Bronchial epithelial cell (primary cell): ENCODE data around the gene TMEM175. TPM values are rescaled to one million over a fixed set of nuclear protein-coding genes. Genes with fewer than 3 reads are reported as not detected.

Experiments used
- DNase-seq: peaks from one replicate; pipeline ENCODE4 v3.0.0-alpha.2; 2010; ENCODE audit warnings: low read depth
- FAIRE-seq: peaks from 2 replicates; lab custom pipeline; 2011; peaks lifted over from hg19 to GRCh38; lab: Jason Lieb, UNC
- H3K27me3 ChIP-seq: 2 replicates; pipeline ENCODE4 v1.5.1; 2011; ENCODE audit warnings: low read length; ENCODE audit not compliant: control insufficient read depth, insufficient read depth
- H3K36me3 ChIP-seq: 2 replicates; pipeline ENCODE4 v1.5.1; 2011; ENCODE audit warnings: low read length; ENCODE audit not compliant: control insufficient read depth, insufficient read depth
- H3K4me3 ChIP-seq: 2 replicates; pipeline ENCODE4 v1.5.1; 2011; ENCODE audit warnings: mild to moderate bottlenecking, low read depth, low read length, control low read depth
- total RNA-seq: library from RNA; depleted of rRNA; stranded (reverse); fragments of >200 nt; gene quantifications from 2 replicates; pipeline ENCODE4 v1.2.1, GENCODE V29; 2014
- TF ChIP-seq, protein P1 (sequence below): IDR thresholded peaks from 2 replicates; pipeline ENCODE4 v1.5.1; 2011; ENCODE audit warnings: mild to moderate bottlenecking, moderate library complexity, low read length, control low read depth, inconsistent platforms; ENCODE audit not compliant: insufficient read depth, severe bottlenecking

Gene TMEM175
- total RNA-seq, 1 donor from 2014 or later: 3.4 TPM

DNA sequence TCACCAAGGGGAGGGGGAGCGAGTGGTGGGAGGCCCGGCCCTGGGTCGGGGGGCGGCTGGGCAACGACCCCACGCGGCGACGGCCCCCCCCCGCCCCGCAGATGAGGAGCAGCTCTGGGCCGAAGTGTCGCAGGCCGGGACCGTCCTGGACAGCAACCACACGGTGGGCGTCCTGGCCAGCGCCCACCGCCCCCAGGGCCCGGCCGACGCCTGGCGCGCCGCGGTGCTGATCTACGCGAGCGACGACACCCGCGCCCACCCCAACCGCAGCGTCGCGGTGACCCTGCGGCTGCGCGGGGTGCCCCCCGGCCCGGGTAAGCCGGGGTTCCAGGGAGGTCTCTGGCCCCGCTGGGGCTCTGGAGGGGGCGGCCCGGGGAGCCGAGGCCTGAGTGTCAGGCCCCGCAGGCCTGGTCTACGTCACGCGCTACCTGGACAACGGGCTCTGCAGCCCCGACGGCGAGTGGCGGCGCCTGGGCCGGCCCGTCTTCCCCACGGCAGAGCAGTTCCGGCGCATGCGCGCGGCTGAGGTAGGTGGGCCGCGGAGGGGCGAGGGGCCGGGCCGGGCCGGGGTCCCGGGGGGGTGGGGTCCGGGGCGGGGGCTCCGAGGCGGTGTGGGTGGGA, 70.5 kb downstream of the TMEM175 start:
- TF ChIP-seq, protein P1, sequence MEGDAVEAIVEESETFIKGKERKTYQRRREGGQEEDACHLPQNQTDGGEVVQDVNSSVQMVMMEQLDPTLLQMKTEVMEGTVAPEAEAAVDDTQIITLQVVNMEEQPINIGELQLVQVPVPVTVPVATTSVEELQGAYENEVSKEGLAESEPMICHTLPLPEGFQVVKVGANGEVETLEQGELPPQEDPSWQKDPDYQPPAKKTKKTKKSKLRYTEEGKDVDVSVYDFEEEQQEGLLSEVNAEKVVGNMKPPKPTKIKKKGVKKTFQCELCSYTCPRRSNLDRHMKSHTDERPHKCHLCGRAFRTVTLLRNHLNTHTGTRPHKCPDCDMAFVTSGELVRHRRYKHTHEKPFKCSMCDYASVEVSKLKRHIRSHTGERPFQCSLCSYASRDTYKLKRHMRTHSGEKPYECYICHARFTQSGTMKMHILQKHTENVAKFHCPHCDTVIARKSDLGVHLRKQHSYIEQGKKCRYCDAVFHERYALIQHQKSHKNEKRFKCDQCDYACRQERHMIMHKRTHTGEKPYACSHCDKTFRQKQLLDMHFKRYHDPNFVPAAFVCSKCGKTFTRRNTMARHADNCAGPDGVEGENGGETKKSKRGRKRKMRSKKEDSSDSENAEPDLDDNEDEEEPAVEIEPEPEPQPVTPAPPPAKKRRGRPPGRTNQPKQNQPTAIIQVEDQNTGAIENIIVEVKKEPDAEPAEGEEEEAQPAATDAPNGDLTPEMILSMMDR: no peak
- Histone ChIP-seq H3K4me3 (no peak overlapping the region), H3K36me3 (no peaks in the 10 kb centered on the region), H3K27me3 (peaks cover 50% of the 10 kb centered on the region)
- no peak for FAIRE-seq
- no peak for DNase-seq

DNA sequence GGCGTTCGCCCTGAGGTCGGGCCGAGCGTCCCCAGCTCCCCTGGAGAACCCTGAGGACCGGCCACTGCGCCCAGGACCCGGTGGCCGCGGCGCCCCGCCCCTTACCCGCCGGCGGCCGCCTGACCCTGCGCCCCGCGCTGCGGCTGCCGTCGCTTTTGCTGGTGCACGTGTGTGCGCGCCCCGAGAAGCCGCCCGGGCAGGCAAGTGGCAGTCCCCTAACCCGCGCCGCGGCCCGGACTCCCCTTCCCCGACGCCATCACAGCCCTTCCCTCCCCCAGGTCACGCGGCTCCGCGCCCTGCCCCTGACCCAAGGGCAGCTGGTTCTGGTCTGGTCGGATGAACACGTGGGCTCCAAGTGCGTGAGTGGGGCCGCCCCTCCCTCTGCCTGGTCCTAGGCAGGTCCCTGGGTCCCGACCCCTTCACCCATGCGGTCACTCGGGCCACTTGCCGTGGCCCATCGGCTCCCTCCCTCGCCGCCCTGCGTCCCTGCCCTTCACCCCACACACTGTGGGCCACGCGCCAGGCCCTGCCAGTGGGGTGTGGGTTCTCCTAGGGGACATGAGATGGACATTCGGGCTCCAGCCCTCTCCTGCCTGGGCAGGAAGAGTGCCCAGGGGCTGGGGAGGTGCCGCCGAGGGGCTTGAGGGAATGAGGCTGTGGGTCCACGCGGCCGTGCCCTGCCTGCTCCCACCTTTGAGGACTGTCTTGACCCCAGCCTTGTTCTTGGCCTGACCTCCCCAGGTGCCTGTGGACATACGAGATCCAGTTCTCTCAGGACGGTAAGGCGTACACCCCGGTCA, 71.2 kb downstream of the TMEM175 start:
- Histone ChIP-seq H3K27me3 (peaks cover 45% of the 10 kb centered on the region), H3K36me3 (no peaks in the 10 kb centered on the region), H3K4me3 (no peak overlapping the region)
- DNase-seq: no peak
- FAIRE-seq: no peak
- TF ChIP-seq, protein P1: no peak

DNA sequence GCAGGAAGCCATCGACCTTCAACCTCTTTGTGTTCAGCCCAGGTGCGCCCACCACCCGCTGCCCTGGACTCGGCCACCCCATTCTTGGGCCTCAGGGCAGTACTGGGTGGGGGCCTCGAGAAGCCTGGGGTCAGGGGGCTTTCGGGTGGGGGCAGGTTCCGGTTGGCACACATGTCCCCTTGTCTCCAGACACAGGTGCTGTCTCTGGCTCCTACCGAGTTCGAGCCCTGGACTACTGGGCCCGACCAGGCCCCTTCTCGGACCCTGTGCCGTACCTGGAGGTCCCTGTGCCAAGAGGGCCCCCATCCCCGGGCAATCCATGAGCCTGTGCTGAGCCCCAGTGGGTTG, 71.8 kb downstream of the TMEM175 start:
- no peak for FAIRE-seq
- Histone ChIP-seq H3K27me3 (peaks cover 48% of the 10 kb centered on the region), H3K36me3 (no peaks in the 10 kb centered on the region), H3K4me3 (no peak overlapping the region)
- TF ChIP-seq, protein P1: no peak
- no peak for DNase-seq

DNA sequence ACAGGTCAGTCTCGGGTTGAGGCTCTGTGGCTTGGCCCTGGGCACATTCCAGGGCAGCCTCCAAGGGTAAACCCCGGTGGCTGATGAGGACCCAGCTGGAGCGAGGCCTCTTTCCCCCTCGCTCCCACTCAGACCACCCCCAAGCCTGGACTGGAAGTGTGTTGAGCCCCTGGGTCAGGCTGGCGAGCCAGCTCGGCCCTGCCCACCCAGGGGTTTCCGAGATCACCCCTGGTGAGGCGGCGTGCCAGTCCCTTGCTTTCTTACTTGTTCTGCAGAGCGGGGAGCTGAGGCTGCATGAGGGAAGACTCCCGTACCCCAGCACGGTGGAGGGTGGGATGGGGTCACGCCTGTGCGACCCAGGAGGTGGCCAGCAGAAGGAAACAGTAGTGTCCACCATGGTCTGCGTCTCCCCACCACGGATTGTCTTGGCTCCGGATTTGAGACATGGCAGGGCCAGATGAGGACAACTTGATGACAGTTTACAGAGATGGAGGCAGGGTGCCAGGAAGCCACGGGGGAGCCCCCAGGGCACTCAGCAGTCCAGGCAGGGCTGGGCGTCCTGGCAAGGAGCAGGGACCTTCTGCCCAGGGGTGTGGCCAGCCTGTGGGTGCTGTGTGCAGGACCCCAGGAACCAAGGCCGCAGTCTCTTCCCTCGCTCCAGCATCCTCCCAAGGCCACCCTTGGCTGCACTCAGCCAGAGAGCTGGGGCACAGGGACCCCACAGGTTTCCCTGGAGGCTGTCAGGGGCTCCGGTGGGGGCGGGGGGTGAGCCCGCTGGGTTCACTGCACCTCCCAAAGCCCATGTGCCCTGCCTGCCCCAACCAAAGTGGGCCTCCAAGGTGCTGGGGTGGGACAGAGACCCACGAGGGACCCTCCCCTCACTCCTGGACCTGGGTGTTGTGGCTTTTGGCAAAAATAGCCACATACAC, 72.6 kb downstream of the TMEM175 start:
- Histone ChIP-seq H3K36me3 (no peaks in the 10 kb centered on the region), H3K27me3 (peaks cover 46% of the 10 kb centered on the region), H3K4me3 (no peak overlapping the region)
- no peak for DNase-seq
- TF ChIP-seq, protein P1: no peak
- FAIRE-seq: no peak

DNA sequence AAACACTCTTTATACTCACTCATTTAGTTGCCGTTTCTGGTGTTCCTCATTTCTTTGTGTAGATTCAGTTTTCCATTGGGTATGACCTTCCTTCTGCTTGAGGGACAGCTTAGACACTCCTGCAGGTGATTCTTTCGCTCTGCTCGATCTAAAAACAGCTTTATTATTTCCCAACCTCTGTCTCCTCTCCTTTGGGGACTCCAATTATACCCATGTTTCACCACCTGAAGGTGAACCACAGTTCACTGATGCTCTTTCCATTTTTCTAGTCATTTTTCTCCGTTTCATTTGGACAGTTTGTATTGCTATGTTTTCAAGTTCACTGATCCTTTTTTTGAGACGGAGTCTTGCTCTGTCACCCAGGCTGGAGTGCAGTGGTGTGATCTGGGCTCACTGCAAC, 74.6 kb downstream of the TMEM175 start:
- H3K4me3 ChIP-seq: no peak overlapping the region
- no peaks in the 10 kb centered on the region for H3K36me3 ChIP-seq
- DNase-seq: no peak
- FAIRE-seq: no peak
- H3K27me3 ChIP-seq: peaks cover 27% of the 10 kb centered on the region
- TF ChIP-seq, protein P1: no peak

Other genes starting within 250 kb of the TMEM175 start
- 0.53 and 1.7 TPM in 2 replicates for gene SLC49A3, start 243.3 kb upstream of the TMEM175 start, total RNA-seq
- 30.5 and 40.1 TPM in 2 replicates for gene PCGF3, start 226.6 kb upstream of the TMEM175 start, total RNA-seq
- gene CPLX1, start 106.3 kb upstream of the TMEM175 start, total RNA-seq: not detected in 2 replicates
- 52.9 and 77.1 TPM in 2 replicates for gene GAK, start 144 bp upstream of the TMEM175 start, total RNA-seq
- gene DGKQ, start 41.1 kb downstream of the TMEM175 start, total RNA-seq: 17.9 and 24.8 TPM in 2 replicates
- 2.6 and 4.2 TPM in 2 replicates for gene IDUA, start 54.6 kb downstream of the TMEM175 start, total RNA-seq
- under 0.01 and 0.13 TPM in 2 replicates for gene SLC26A1, start 60.9 kb downstream of the TMEM175 start, total RNA-seq
- 14.2 and 14.7 TPM in 2 replicates for gene FGFRL1, start 79.2 kb downstream of the TMEM175 start, total RNA-seq
- gene RNF212, start 181.1 kb downstream of the TMEM175 start, total RNA-seq: under 0.01 and 0.64 TPM in 2 replicates
- gene SPON2, start 240.1 kb downstream of the TMEM175 start, total RNA-seq: 5.4 and 6.3 TPM in 2 replicates